ENCODE measurements around the gene CAMK1G. TPM values are rescaled to one million over a fixed set of nuclear protein-coding genes. Genes with fewer than 3 reads are reported as not detected.

CAMK1G gene
- not detected for total RNA-seq
- not detected for polyA plus RNA-seq

- Mint-ChIP-seq H3K4me3 (no peak within 1 kb of the TSS), H3K27me3 (peaks cover 13 to 26% of the 10 kb centered on the region in 2 donors), H3K4me1 (no peaks in the 10 kb centered on the region), H3K36me3 (no peaks in the 10 kb centered on the region), H3K9me3 (no peaks in the 10 kb centered on the region), H3K27ac (no peak within 1 kb of the TSS)
- ChIA-PET POLR2A (no interaction called here), CTCF (interaction anchor here (1.4 kb wide), 1 partner anchor 14 kb away, joined by 4 read pairs; no protein-coding TSS in a partner anchor)
- Histone ChIP-seq H3K9me3 (ENCODE audit: low read length) (no peaks in the 10 kb centered on the region), H3K36me3 (ENCODE audit: insufficient read depth, low read length) (no peaks in the 10 kb centered on the region), H3K27ac (ENCODE audit: low read depth, low read length) (no peak within 1 kb of the TSS), H3K4me1 (ENCODE audit: insufficient read depth, low read length) (no peaks in the 10 kb centered on the region), H3K27me3 (ENCODE audit: insufficient read depth, low read length, poor library complexity, severe bottlenecking) (no peaks in the 10 kb centered on the region), H3K4me3 (ENCODE audit: low read length) (no peak within 1 kb of the TSS)
- DNase-seq = no peak
Measured at GRCh38 chr1:209583408-209583807, at the start of gene CAMK1G. Gene CAMK1G, plus strand, starts transcription at chr1:209583714. Its CDS starts 11,270 bp downstream, at chr1:209594984.

GRCh38 chr1:209534496-209535250, 48.8 kb upstream of the CAMK1G start:
- H3K4me1 ChIP-seq (ENCODE audit: insufficient read depth, low read length) = no peaks in the 10 kb centered on the region
- no peak overlapping the region for H3K27ac Mint-ChIP-seq
- H3K4me1 Mint-ChIP-seq = no peaks in the 10 kb centered on the region
- H3K9me3 ChIP-seq (ENCODE audit: low read length) = no peaks in the 10 kb centered on the region
- no peak for DNase-seq
- no peaks in the 10 kb centered on the region for H3K27me3 ChIP-seq (ENCODE audit: insufficient read depth, low read length, poor library complexity, severe bottlenecking)
- H3K4me3 Mint-ChIP-seq = no peak overlapping the region
- H3K4me3 ChIP-seq (ENCODE audit: low read length) = no peak overlapping the region
- H3K27ac ChIP-seq (ENCODE audit: low read depth, low read length) = no peak overlapping the region
- H3K27me3 Mint-ChIP-seq = peaks cover 25 to 43% of the 10 kb centered on the region in 2 donors
- ChIA-PET CTCF (no interaction called here), POLR2A (no interaction called here)
- H3K36me3 Mint-ChIP-seq = no peaks in the 10 kb centered on the region
- H3K9me3 Mint-ChIP-seq = peaks cover 0 to 1% (median 0%) of the 10 kb centered on the region in 5 donors
- H3K36me3 ChIP-seq (ENCODE audit: insufficient read depth, low read length) = no peaks in the 10 kb centered on the region

- H3K9me3 Mint-ChIP-seq = peaks cover 0 to 1% (median 0%) of the 10 kb centered on the region in 5 donors
- no peak for DNase-seq
- peaks cover 23 to 38% of the 10 kb centered on the region in 2 donors for H3K27me3 Mint-ChIP-seq
- POLR2A ChIA-PET = no interaction called here
- no peak overlapping the region for H3K4me3 Mint-ChIP-seq
- Histone ChIP-seq H3K27me3 (ENCODE audit: insufficient read depth, low read length, poor library complexity, severe bottlenecking) (peaks cover 3% of the 10 kb centered on the region), H3K36me3 (ENCODE audit: insufficient read depth, low read length) (no peaks in the 10 kb centered on the region), H3K27ac (ENCODE audit: low read depth, low read length) (no peak overlapping the region), H3K4me1 (ENCODE audit: insufficient read depth, low read length) (no peaks in the 10 kb centered on the region), H3K4me3 (ENCODE audit: low read length) (no peak overlapping the region), H3K9me3 (ENCODE audit: low read length) (no peaks in the 10 kb centered on the region)
- no peak overlapping the region for H3K27ac Mint-ChIP-seq
- CTCF ChIA-PET = no interaction called here
- no peaks in the 10 kb centered on the region for H3K4me1 Mint-ChIP-seq
- H3K36me3 Mint-ChIP-seq = no peaks in the 10 kb centered on the region
Measured at GRCh38 chr1:209536843-209537242, 46.7 kb upstream of the CAMK1G start.

GRCh38 chr1:209537336-209538114, 46.0 kb upstream of the CAMK1G start:
- CTCF ChIA-PET = no interaction called here
- peaks cover 23 to 38% of the 10 kb centered on the region in 2 donors for H3K27me3 Mint-ChIP-seq
- no peaks in the 10 kb centered on the region for H3K36me3 ChIP-seq (ENCODE audit: insufficient read depth, low read length)

GRCh38 chr1:209539576-209539975, 43.9 kb upstream of the CAMK1G start:
- ChIA-PET CTCF (no interaction called here), POLR2A (no interaction called here)
- no peaks in the 10 kb centered on the region for H3K9me3 ChIP-seq (ENCODE audit: low read length)
- H3K4me3 ChIP-seq (ENCODE audit: low read length) = no peak overlapping the region
- H3K36me3 ChIP-seq (ENCODE audit: insufficient read depth, low read length) = no peaks in the 10 kb centered on the region
- no peaks in the 10 kb centered on the region for H3K4me1 ChIP-seq (ENCODE audit: insufficient read depth, low read length)
- Mint-ChIP-seq H3K9me3 (no peaks in the 10 kb centered on the region), H3K4me1 (no peaks in the 10 kb centered on the region), H3K27me3 (peaks cover 21 to 36% of the 10 kb centered on the region in 2 donors), H3K36me3 (no peaks in the 10 kb centered on the region), H3K4me3 (no peak overlapping the region), H3K27ac (no peak overlapping the region)
- peaks cover 3% of the 10 kb centered on the region for H3K27me3 ChIP-seq (ENCODE audit: insufficient read depth, low read length, poor library complexity, severe bottlenecking)
- no peak overlapping the region for H3K27ac ChIP-seq (ENCODE audit: low read depth, low read length)
- DNase-seq = no peak

More at GRCh38 chr1:209537336-209538114, 46.0 kb upstream of the CAMK1G start:
- Mint-ChIP-seq H3K27ac (no peak overlapping the region), H3K9me3 (peaks cover 0 to 1% (median 0%) of the 10 kb centered on the region in 5 donors), H3K36me3 (no peaks in the 10 kb centered on the region), H3K4me3 (no peak overlapping the region), H3K4me1 (no peaks in the 10 kb centered on the region)
- POLR2A ChIA-PET = no interaction called here
- Histone ChIP-seq H3K4me3 (ENCODE audit: low read length) (no peak overlapping the region), H3K27me3 (ENCODE audit: insufficient read depth, low read length, poor library complexity, severe bottlenecking) (peaks cover 3% of the 10 kb centered on the region), H3K4me1 (ENCODE audit: insufficient read depth, low read length) (no peaks in the 10 kb centered on the region), H3K9me3 (ENCODE audit: low read length) (no peaks in the 10 kb centered on the region), H3K27ac (ENCODE audit: low read depth, low read length) (no peak overlapping the region)
- DNase-seq = no peak

GRCh38 chr1:209542585-209542984, 40.9 kb upstream of the CAMK1G start:
- Histone ChIP-seq H3K27ac (ENCODE audit: low read depth, low read length) (no peak overlapping the region), H3K27me3 (ENCODE audit: insufficient read depth, low read length, poor library complexity, severe bottlenecking) (peaks cover 3% of the 10 kb centered on the region), H3K4me1 (ENCODE audit: insufficient read depth, low read length) (no peaks in the 10 kb centered on the region), H3K9me3 (ENCODE audit: low read length) (no peaks in the 10 kb centered on the region), H3K36me3 (ENCODE audit: insufficient read depth, low read length) (no peaks in the 10 kb centered on the region), H3K4me3 (ENCODE audit: low read length) (no peak overlapping the region)
- H3K4me1 Mint-ChIP-seq = no peaks in the 10 kb centered on the region
- ChIA-PET POLR2A (no interaction called here), CTCF (no interaction called here)
- H3K27me3 Mint-ChIP-seq = peaks cover 25 to 42% of the 10 kb centered on the region in 2 donors
- no peak overlapping the region for H3K27ac Mint-ChIP-seq
- DNase-seq = no peak
- H3K9me3 Mint-ChIP-seq = no peaks in the 10 kb centered on the region
- H3K4me3 Mint-ChIP-seq = no peak overlapping the region
- H3K36me3 Mint-ChIP-seq = no peaks in the 10 kb centered on the region

- H3K4me3 Mint-ChIP-seq = no peak overlapping the region
- no peak for DNase-seq
- peaks cover 6% of the 10 kb centered on the region for H3K27me3 ChIP-seq (ENCODE audit: insufficient read depth, low read length, poor library complexity, severe bottlenecking)
- H3K36me3 ChIP-seq (ENCODE audit: insufficient read depth, low read length) = no peaks in the 10 kb centered on the region
- H3K9me3 ChIP-seq (ENCODE audit: low read length) = no peaks in the 10 kb centered on the region
- H3K27ac ChIP-seq (ENCODE audit: low read depth, low read length) = no peak overlapping the region
- no peaks in the 10 kb centered on the region for H3K36me3 Mint-ChIP-seq
- H3K4me1 ChIP-seq (ENCODE audit: insufficient read depth, low read length) = no peaks in the 10 kb centered on the region
- no peak overlapping the region for H3K27ac Mint-ChIP-seq
- CTCF ChIA-PET = no interaction called here
- no peak overlapping the region for H3K4me3 ChIP-seq (ENCODE audit: low read length)
- no peaks in the 10 kb centered on the region for H3K9me3 Mint-ChIP-seq
- H3K27me3 Mint-ChIP-seq = peaks cover 15 to 32% of the 10 kb centered on the region in 2 donors
- POLR2A ChIA-PET = no interaction called here
- H3K4me1 Mint-ChIP-seq = no peaks in the 10 kb centered on the region
Measured at GRCh38 chr1:209544098-209544497, 39.4 kb upstream of the CAMK1G start.

- no peaks in the 10 kb centered on the region for H3K36me3 Mint-ChIP-seq
- Histone ChIP-seq H3K4me1 (ENCODE audit: insufficient read depth, low read length) (no peaks in the 10 kb centered on the region), H3K4me3 (ENCODE audit: low read length) (no peak overlapping the region), H3K27me3 (ENCODE audit: insufficient read depth, low read length, poor library complexity, severe bottlenecking) (peaks cover 6% of the 10 kb centered on the region), H3K36me3 (ENCODE audit: insufficient read depth, low read length) (no peaks in the 10 kb centered on the region), H3K9me3 (ENCODE audit: low read length) (no peaks in the 10 kb centered on the region), H3K27ac (ENCODE audit: low read depth, low read length) (no peak overlapping the region)
- H3K9me3 Mint-ChIP-seq = no peaks in the 10 kb centered on the region
- POLR2A ChIA-PET = no interaction called here
- H3K27ac Mint-ChIP-seq = no peak overlapping the region
- DNase-seq = no peak
- H3K4me3 Mint-ChIP-seq = no peak overlapping the region
- H3K4me1 Mint-ChIP-seq = no peaks in the 10 kb centered on the region
- H3K27me3 Mint-ChIP-seq = peaks cover 17 to 28% of the 10 kb centered on the region in 2 donors
- CTCF ChIA-PET = no interaction called here
Measured at GRCh38 chr1:209545423-209545822, 38.1 kb upstream of the CAMK1G start.
